Right lobe of liver (tissue), 4 donors: ENCODE results near the gene SIM1.

Experiments
- POLR2A ChIP-seq: fragments of 450-650 bp; IDR thresholded peaks from one replicate; pipeline ENCODE4 v1.6.1; 2017; ENCODE audit warnings: antibody characterized with exemption, mild to moderate bottlenecking
- TF ChIP-seq, protein P1 (sequence below), 4 donors: fragments of 200-600 bp in 3 of 4; fragments of 450-650 bp in 1 of 4; IDR thresholded peaks; one replicate each; pipeline versions ENCODE4 v1.5.1 to v1.8.0; 2016 to 2022; ENCODE audit warnings: antibody characterized with exemption in 4 of 4, mild to moderate bottlenecking in 2 of 4
- donor health status: DM: no; HTN: no; CAD: no.
- donor health status: DM: no; HTN: no; CAD: no.
- donor health status: DM: no; HTN: yes; CAD: no.

DNA sequence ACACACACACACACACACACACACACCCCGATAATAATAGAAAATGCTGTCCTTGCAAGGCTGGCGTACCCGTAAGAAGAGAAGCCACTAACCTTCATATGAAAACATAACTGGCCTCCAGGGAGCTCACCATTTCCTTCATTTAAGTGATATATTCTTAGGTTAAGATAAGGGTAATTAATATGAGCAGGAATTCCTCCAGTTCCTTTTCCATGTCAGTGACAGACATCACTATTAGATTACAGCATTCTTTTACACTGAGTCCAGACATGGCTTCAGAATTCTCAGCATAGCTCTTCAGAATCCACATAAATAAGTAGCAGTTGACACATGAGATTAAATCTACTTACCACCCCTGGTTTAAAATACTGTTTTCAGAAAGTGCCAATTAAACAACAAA, 121.9 kb downstream of the SIM1 start:
- TF ChIP-seq, protein P1, sequence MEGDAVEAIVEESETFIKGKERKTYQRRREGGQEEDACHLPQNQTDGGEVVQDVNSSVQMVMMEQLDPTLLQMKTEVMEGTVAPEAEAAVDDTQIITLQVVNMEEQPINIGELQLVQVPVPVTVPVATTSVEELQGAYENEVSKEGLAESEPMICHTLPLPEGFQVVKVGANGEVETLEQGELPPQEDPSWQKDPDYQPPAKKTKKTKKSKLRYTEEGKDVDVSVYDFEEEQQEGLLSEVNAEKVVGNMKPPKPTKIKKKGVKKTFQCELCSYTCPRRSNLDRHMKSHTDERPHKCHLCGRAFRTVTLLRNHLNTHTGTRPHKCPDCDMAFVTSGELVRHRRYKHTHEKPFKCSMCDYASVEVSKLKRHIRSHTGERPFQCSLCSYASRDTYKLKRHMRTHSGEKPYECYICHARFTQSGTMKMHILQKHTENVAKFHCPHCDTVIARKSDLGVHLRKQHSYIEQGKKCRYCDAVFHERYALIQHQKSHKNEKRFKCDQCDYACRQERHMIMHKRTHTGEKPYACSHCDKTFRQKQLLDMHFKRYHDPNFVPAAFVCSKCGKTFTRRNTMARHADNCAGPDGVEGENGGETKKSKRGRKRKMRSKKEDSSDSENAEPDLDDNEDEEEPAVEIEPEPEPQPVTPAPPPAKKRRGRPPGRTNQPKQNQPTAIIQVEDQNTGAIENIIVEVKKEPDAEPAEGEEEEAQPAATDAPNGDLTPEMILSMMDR (IDR thresholded peaks at IDR 0.05) = no peak
- no peak for TF ChIP-seq POLR2A
